ENCODE results near the gene WDR72.
"Not testable (repeated sequence)": the region's sequence is repeated elsewhere in the genome, so short reads cannot be mapped to it uniquely, and the experiment has no call there.

WDR72 gene

GRCh38 chr15:53759411-53759931 lies at the start of gene WDR72:
TSS of gene WDR72 (minus strand) at chr15:53759663. CDS start at chr15:53733149, 26,514 bp downstream.
- no peak for DNase-seq
- no peak for TF ChIP-seq POLR2A (IDR thresholded peaks at IDR 0.05; ENCODE audit: low read length)
- no peak for TF ChIP-seq GATA1 (IDR thresholded peaks at IDR 0.05; ENCODE audit: low read depth, low read length)

DNA sequence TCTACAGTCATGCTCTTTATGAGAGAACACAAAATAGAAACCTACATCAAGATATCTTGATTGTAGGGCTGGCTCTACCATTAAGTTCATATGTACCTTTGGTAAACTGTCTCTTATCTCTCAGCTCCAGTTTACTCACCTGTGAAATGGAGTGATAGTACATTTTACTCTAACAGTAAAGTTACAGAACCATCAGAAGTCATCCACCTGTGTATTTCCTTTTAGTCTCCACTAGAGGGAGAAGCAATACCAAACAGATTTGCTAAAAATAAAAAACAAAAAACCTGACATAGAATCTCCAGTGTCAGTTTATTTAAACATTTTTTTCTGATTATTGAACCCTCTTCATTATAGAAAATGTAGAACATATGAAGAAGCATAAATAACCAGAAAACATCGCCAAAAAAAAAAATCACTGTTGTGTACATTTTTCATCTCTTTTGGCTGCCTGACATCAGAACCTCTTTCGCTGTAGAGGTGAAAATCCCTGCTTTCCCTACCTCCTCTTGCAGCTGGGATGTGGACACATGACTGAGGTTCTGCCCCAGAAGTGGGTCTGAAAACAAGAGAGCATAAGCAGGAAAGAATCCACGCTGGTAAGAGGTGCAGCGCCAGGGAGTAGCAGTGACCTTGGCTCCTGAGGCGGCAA lies 48.7 kb upstream of the WDR72 start:
- DNase-seq = peak in 1 of 2 experiments; percentile 3
- TF ChIP-seq POLR2A (IDR thresholded peaks at IDR 0.05; ENCODE audit: low read length) (no peak), GATA1 (IDR thresholded peaks at IDR 0.05; ENCODE audit: low read depth, low read length) (no peak)

DNA sequence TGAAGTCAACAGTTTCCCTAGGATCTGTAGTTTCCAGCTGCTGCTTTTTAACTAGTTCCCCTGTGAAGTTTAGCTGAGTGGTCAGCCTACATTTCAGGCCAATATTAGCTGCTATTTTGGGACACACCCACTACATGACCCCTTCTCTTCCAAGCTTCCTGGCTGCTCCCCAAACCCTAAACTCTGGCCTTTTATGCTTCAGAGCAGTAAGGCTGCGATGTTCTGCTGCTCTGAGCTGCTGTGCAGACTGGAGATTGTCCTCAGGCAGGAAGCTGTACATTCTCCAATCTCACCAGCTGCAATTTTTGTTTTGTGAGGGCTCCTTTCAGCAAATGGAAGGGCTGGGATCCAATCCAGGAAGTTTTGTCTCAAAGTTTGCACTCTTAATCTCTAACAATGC lies 48.0 kb upstream of the WDR72 start:
- no peak for DNase-seq
- no peak for TF ChIP-seq POLR2A (IDR thresholded peaks at IDR 0.05; ENCODE audit: low read length)
- TF ChIP-seq GATA1 (IDR thresholded peaks at IDR 0.05; ENCODE audit: low read depth, low read length) = no peak

- DNase-seq = no peak
These were observed 43.2 kb upstream of the WDR72 start for GRCh38 chr15:53802672-53803071.

DNA sequence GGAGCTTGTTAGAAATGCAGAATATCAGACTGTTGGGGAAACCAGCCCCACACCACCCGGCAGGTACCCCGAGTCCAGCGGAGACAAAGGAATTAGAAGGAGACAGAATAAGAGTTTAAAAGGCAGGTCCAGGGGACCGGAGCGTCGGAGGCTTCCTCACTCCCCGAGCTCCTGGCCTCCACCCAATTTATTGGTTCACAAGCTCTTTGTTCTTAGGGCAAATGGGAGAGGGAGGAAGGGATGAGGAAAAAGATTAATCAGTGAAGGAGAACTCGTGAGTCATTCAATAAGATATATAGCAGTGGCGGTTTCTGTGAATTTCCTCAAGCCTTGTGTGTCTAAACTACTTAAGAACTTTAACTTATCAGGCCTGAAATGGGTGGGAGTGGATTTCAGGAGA lies 32.1 kb upstream of the WDR72 start:
- TF ChIP-seq GATA1 (IDR thresholded peaks at IDR 0.05; ENCODE audit: low read depth, low read length) = no peak
- TF ChIP-seq POLR2A (IDR thresholded peaks at IDR 0.05; ENCODE audit: low read length) = no peak
- DNase-seq = no peak

More at GRCh38 chr15:53802672-53803071, 43.2 kb upstream of the WDR72 start:
- TF ChIP-seq GATA1 (IDR thresholded peaks at IDR 0.05; ENCODE audit: low read depth, low read length) = no peak
- TF ChIP-seq POLR2A (IDR thresholded peaks at IDR 0.05; ENCODE audit: low read length) = no peak

- no peak for DNase-seq
- TF ChIP-seq GATA1 (IDR thresholded peaks at IDR 0.05; ENCODE audit: low read depth, low read length) = no peak
- TF ChIP-seq POLR2A (IDR thresholded peaks at IDR 0.05; ENCODE audit: low read length) = no peak
These were observed 30.4 kb upstream of the WDR72 start for GRCh38 chr15:53789654-53790375.

- TF ChIP-seq POLR2A (IDR thresholded peaks at IDR 0.05; ENCODE audit: low read length) (no peak), GATA1 (IDR thresholded peaks at IDR 0.05; ENCODE audit: low read depth, low read length) (no peak)
These were observed 26.9 kb upstream of the WDR72 start for GRCh38 chr15:53786401-53786800.

DNA sequence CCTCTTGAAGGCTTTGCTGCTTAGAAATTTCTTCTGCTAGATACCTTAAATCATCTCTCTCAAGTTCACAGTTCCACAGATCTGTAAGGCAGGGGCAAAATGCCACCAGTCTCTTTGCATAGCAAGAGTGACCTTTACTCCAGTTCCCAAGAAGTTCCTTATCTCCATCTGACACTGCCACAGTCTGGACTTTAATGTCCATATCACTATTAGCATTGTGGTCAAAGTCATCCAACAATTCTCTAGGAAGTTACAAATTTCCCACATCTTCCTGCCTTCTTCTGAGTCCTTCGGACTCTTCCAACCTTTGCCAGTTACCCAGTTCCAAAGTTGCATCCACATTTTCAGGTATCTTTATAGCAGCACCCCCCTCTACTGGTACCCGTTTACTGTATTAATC lies 25.8 kb upstream of the WDR72 start:
- not testable (repeated sequence) for DNase-seq

More at GRCh38 chr15:53786401-53786800, 26.9 kb upstream of the WDR72 start:
- DNase-seq = no peak

DNA sequence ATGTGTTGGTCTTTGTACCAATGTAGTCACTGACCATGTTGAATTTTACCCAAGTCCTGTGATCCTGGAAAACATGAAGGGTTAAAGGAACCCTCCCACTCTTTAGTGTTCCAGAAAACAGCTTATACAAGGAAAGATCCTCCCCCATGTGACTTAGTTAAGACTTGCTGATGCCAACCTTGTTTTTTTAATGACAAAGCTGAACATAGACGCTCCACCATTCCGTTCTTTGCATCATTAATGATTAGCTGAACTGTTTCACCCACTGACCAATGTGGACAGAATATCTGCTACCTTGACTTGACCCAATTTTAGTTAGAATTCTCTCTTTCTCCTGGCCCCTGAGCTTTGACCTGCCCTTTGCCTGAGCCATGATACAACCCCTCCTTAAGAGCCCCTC lies 3.5 kb upstream of the WDR72 start:
- TF ChIP-seq POLR2A (IDR thresholded peaks at IDR 0.05; ENCODE audit: low read length) (no peak), GATA1 (IDR thresholded peaks at IDR 0.05; ENCODE audit: low read depth, low read length) (no peak)
- no peak for DNase-seq

DNA sequence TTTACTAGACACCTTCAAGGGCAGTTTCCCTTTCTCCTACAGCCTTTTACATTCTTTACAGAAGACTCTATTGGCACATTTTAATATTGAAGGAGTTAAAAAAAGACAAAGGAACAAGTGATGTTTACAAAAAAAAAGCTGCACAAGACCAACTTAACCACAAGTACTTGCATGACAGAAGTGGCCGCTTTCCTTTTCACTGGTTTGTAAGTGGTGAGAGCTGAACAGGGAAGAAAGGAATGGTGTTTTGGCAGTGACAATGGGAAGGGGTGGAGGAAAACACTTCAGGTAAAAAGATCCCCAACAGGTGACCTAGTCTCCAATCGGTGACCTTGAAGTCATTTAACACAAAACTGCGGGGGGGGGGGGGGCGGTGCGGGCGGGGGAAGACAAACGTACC lies 1.1 kb downstream of the WDR72 start:
- no peak for TF ChIP-seq POLR2A (IDR thresholded peaks at IDR 0.05; ENCODE audit: low read length)
- no peak for DNase-seq

DNA sequence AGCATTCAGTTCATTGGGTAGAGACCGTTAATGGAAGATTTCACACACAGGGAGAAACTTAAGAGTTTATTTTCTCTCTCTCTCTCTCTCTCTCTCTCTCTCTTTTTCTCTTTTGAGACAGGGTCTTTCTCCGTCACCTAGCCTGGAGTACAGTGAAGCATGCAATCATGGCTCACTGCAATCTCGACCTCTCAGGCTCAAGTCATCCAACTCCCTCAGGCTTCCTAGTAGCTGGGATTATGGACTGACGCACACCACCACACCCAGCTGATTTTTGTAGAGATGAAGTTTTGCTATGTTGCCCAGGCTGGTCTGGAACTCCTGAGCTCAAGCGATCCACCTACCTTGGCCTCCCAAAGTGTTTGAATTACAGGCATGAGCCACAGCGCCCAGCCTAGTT lies 1.6 kb downstream of the WDR72 start:
- no peak for DNase-seq
- TF ChIP-seq POLR2A (IDR thresholded peaks at IDR 0.05; ENCODE audit: low read length) (no peak), GATA1 (IDR thresholded peaks at IDR 0.05; ENCODE audit: low read depth, low read length) (no peak)

GRCh38 chr15:53753813-53754212 lies 5.7 kb downstream of the WDR72 start:
- DNase-seq = no peak
- TF ChIP-seq GATA1 (IDR thresholded peaks at IDR 0.05; ENCODE audit: low read depth, low read length) = no peak
- no peak for TF ChIP-seq POLR2A (IDR thresholded peaks at IDR 0.05; ENCODE audit: low read length)

- TF ChIP-seq GATA1 (IDR thresholded peaks at IDR 0.05; ENCODE audit: low read depth, low read length) (no peak), POLR2A (IDR thresholded peaks at IDR 0.05; ENCODE audit: low read length) (no peak)
- no peak for DNase-seq
These were observed 7.1 kb downstream of the WDR72 start for GRCh38 chr15:53752406-53752805.

- TF ChIP-seq POLR2A (IDR thresholded peaks at IDR 0.05; ENCODE audit: low read length) = no peak
- TF ChIP-seq GATA1 (IDR thresholded peaks at IDR 0.05; ENCODE audit: low read depth, low read length) = no peak
- no peak for DNase-seq
These were observed 11.9 kb downstream of the WDR72 start for GRCh38 chr15:53747501-53748068.

DNA sequence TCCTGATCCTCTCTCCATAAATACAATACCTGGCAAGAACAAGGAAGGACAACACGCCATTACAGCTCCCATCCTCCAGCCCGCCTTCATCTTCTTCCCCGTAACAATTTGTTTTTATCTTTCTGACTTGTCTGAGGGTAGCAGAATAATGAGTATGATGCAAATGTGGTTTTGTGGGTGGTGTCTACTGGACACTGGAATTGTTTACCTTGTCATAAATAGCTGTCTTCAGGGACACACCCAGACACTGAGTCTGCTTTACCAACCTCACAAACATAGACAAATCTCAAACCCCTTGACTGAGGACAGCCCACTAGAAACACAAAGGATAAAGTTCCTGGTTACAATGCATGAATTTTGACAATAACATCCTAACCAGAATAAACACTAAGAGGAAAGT lies 13.4 kb downstream of the WDR72 start:
- no peak for DNase-seq
- TF ChIP-seq GATA1 (IDR thresholded peaks at IDR 0.05; ENCODE audit: low read depth, low read length) (no peak), POLR2A (IDR thresholded peaks at IDR 0.05; ENCODE audit: low read length) (no peak)

Data from erythroblast (primary cell).